NCI-H2107 treated with DMSO at 0.1 percent for 48 hours (cell line): ENCODE data around the gene EDC4.
"Not testable (repeated sequence)": the region's sequence is repeated elsewhere in the genome, so short reads cannot be mapped to it uniquely, and the experiment has no call there.

ENCODE experiments used
- DNase-seq: peaks from one replicate; lab custom pipeline; 2025; ENCODE audit not compliant: unreplicated experiment; lab: John Stamatoyannopoulos, UW

EDC4 gene

GRCh38 chr16:67848118-67848517 is 24.7 kb upstream of the EDC4 start:
- DNase-seq, result no peak

- DNase-seq, result no peak
Observed at GRCh38 chr16:67853670-67854069, 19.2 kb upstream of the EDC4 start.

- DNase-seq, result no peak
Observed at GRCh38 chr16:67855789-67856188, 17.1 kb upstream of the EDC4 start.

GRCh38 chr16:67856927-67857546 is 15.8 kb upstream of the EDC4 start:
- no peak for DNase-seq

GRCh38 chr16:67857547-67858233 is 15.2 kb upstream of the EDC4 start:
- no peak for DNase-seq

- DNase-seq, result no peak
Observed at GRCh38 chr16:67858500-67858899, 14.4 kb upstream of the EDC4 start.

- DNase-seq, result no peak
Observed at GRCh38 chr16:67860589-67861398, 12.1 kb upstream of the EDC4 start.

GRCh38 chr16:67861877-67862276 is 11.0 kb upstream of the EDC4 start:
- DNase-seq, result no peak

- no peak for DNase-seq
Observed at GRCh38 chr16:67862623-67863583, 9.9 kb upstream of the EDC4 start.

- not testable (repeated sequence) for DNase-seq
Observed at GRCh38 chr16:67864044-67864443, 8.8 kb upstream of the EDC4 start.

- no peak for DNase-seq
Observed at GRCh38 chr16:67864594-67864993, 8.3 kb upstream of the EDC4 start.

- DNase-seq, result no peak
Observed at GRCh38 chr16:67865318-67865717, 7.5 kb upstream of the EDC4 start.

GRCh38 chr16:67868290-67868689 is 4.6 kb upstream of the EDC4 start:
- no peak for DNase-seq

GRCh38 chr16:67869653-67870052 is 3.2 kb upstream of the EDC4 start:
- DNase-seq, result no peak

- no peak for DNase-seq
Observed at GRCh38 chr16:67871256-67871655, 1.6 kb upstream of the EDC4 start.

- DNase-seq, result no peak
Observed at GRCh38 chr16:67872131-67872630, 671 bp upstream of the EDC4 start.

GRCh38 chr16:67873435-67874370 is 851 bp downstream of the EDC4 start:
- no peak for DNase-seq

GRCh38 chr16:67874372-67874771 is 1.5 kb downstream of the EDC4 start:
- DNase-seq, result no peak

GRCh38 chr16:67877064-67877463 is 4.2 kb downstream of the EDC4 start:
- no peak for DNase-seq

- DNase-seq, result no peak
Observed at GRCh38 chr16:67878232-67878631, 5.4 kb downstream of the EDC4 start.
